Cardiac fibroblast (primary cell): ENCODE measurements around the gene PPP6R2.

ENCODE experiments used
- DNase-seq, 2 donors: peaks; one replicate each; pipeline versions ENCODE4 v3.0.0 to v3.0.0-alpha.2; 2010; ENCODE audit warnings: low read depth in 2 of 2
- H3K4me3 ChIP-seq, 2 donors: replicated peaks in 1 of 2; 1 replicate in 1 of 2; 2 replicates in 1 of 2; pipeline ENCODE4 v1.5.1; 2011; ENCODE audit warnings: low read depth in 2 of 2, low read length in 2 of 2, mild to moderate bottlenecking in 2 of 2, moderate library complexity in 1 of 2
- CTCF ChIP-seq: IDR thresholded peaks from one replicate; pipeline ENCODE4 v1.5.1; 2011; ENCODE audit warnings: low read depth, mild to moderate bottlenecking, low read length, inconsistent platforms

PPP6R2 gene

GRCh38 chr22:50418624-50419023 lies 75.5 kb downstream of the PPP6R2 start:
- no peak for TF ChIP-seq CTCF
- H3K4me3 ChIP-seq = no peak overlapping the region
- DNase-seq = no peak

- DNase-seq = no peak
- H3K4me3 ChIP-seq = no peak overlapping the region
- no peak for TF ChIP-seq CTCF
Measured at GRCh38 chr22:50419116-50419515, 76.0 kb downstream of the PPP6R2 start.

GRCh38 chr22:50420015-50420414 lies 76.9 kb downstream of the PPP6R2 start:
- no peak overlapping the region for H3K4me3 ChIP-seq
- TF ChIP-seq CTCF = no peak
- no peak for DNase-seq

- TF ChIP-seq CTCF = no peak
- H3K4me3 ChIP-seq = no peak overlapping the region
- DNase-seq = no peak
Measured at GRCh38 chr22:50420581-50420980, 77.5 kb downstream of the PPP6R2 start.

GRCh38 chr22:50422046-50422445 lies 78.9 kb downstream of the PPP6R2 start:
- DNase-seq = no peak
- TF ChIP-seq CTCF = no peak
- H3K4me3 ChIP-seq = no peak overlapping the region

- TF ChIP-seq CTCF = no peak
- H3K4me3 ChIP-seq = no peak overlapping the region
- DNase-seq = no peak
Measured at GRCh38 chr22:50422961-50423815, 80.1 kb downstream of the PPP6R2 start.
